MCF 10A (cell line): ENCODE data around the gene HOXA3. TPM values are rescaled to one million over a fixed set of nuclear protein-coding genes. Genes with fewer than 3 reads are reported as not detected.

Source experiments
- BruUV-seq: library from RNA; stranded (reverse); fragments of 400-500 nt; replicated peaks from 2 replicates; lab custom pipeline; 2021; lab: Mats Ljungman, UMichigan
- CTCF ChIA-PET: fragments of 300-600 bp; sonication (Branson Sonifier 250); formaldehyde crosslinking; extraction: SDS; loops from one replicate; lab custom pipeline; 2021; ENCODE audit warnings: antibody characterized with exemption, inconsistent platforms; lab: Yijun Ruan, JAX
- POLR2A ChIA-PET: fragments of 300-600, 350-650 bp; sonication (Branson Sonifier 250); formaldehyde crosslinking; extraction: SDS; loops from one replicate; lab custom pipeline; 2020; ENCODE audit warnings: antibody characterized with exemption, inconsistent platforms; lab: Yijun Ruan, JAX
- DNase-seq: peaks from one replicate; pipeline ENCODE4 v3.0.0-alpha.2; 2018; ENCODE audit not compliant: unreplicated experiment
- H3K27ac Mint-ChIP-seq: one replicate; pipeline ENCODE4 v1.8.0; 2022; ENCODE audit warnings: mild to moderate bottlenecking, low read depth, mixed read lengths; ENCODE audit not compliant: unreplicated experiment
- H3K27me3 Mint-ChIP-seq: one replicate; pipeline ENCODE4 v1.8.0; 2022; ENCODE audit warnings: mixed read lengths; ENCODE audit not compliant: insufficient read depth, unreplicated experiment
- H3K36me3 Mint-ChIP-seq: one replicate; pipeline ENCODE4 v1.8.0; 2022; ENCODE audit warnings: mild to moderate bottlenecking, moderate library complexity, mixed read lengths; ENCODE audit not compliant: insufficient read depth, unreplicated experiment
- H3K4me1 Mint-ChIP-seq: one replicate; pipeline ENCODE4 v1.8.0; 2022; ENCODE audit warnings: mixed read lengths; ENCODE audit not compliant: insufficient read depth, unreplicated experiment
- H3K4me3 Mint-ChIP-seq: one replicate; pipeline ENCODE4 v1.8.0; 2022; ENCODE audit warnings: mild to moderate bottlenecking, moderate library complexity, mixed read lengths; ENCODE audit not compliant: unreplicated experiment
- H3K9me3 Mint-ChIP-seq: one replicate; pipeline ENCODE4 v1.8.0; 2022; ENCODE audit warnings: mixed read lengths; ENCODE audit not compliant: unreplicated experiment
- CTCF ChIP-seq: fragments of 200-600 bp; IDR thresholded peaks from one replicate; pipeline ENCODE4 v1.8.0; 2022; ENCODE audit warnings: antibody characterized with exemption, mild to moderate bottlenecking; ENCODE audit not compliant: unreplicated experiment
- intact Hi-C: fragments of 100-400 bp; cut with micrococcal nuclease; formaldehyde crosslinking; loops from 2 replicates; pipeline ENCODE4 v1.14.1; 2022
- total RNA-seq: library from RNA; stranded (reverse); gene quantifications from 2 replicates; pipeline ENCODE4 v1.2.3, GENCODE V29; 2022

Gene HOXA3
- total RNA-seq, 1 experiment from 2014 or later, result 8.2 TPM

DNA sequence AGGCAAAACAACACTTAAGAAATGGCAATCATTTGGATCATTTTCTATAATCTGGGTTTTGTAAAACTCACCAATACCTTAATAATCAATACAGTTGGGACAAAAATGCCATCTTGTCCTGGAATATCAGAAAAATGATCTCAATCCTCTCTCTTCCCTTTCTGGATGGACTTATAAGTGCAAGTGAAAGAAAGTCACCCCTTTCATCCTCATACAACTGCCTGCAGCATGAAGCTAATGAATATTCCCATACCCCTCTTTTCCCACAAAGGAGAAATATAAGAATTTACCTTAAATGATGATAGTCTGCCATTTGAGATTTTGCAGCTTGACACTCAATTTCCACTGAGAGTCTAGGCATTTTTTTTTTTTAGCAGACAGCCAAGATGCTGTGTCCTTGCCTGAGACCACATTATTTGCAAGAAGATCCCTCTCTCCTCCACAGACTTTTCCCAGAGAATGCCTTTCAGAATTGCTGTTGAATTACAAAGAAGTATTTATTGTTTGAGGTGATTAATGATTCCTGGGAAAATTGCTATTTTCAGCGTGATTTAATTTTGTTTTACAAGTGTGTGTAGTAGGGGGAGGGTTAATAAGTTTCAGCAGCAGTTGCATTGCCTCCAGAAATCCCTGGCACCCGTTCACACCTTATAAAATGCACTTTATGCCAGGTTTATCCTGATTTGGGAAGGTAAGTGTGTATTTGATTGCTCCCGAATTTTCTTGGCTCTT lies 25.6 kb downstream of the HOXA3 start:
- Mint-ChIP-seq H3K4me1 (peaks cover 11% of the 10 kb centered on the region), H3K27ac (no peak overlapping the region), H3K4me3 (no peak overlapping the region), H3K27me3 (no peaks in the 10 kb centered on the region), H3K36me3 (peaks cover 18% of the 10 kb centered on the region), H3K9me3 (no peaks in the 10 kb centered on the region)
- BruUV-seq, result no TSS peak
- ChIA-PET POLR2A (interaction anchor here (0.6 to 1.3 kb wide), 5 partner anchors 13 to 30 kb away, joined by 3 to 4 read pairs (median 3); partner anchors contain the start of gene HOXA5), CTCF (interaction anchor here (1.1 to 1.7 kb wide), 2 partner anchors 11 to 17 kb away, joined by 5 read pairs; partner anchors contain the start of gene HOXA5)
- no peak for TF ChIP-seq CTCF
- DNase-seq, result no peak
- intact Hi-C loops, result no loop called here

DNA sequence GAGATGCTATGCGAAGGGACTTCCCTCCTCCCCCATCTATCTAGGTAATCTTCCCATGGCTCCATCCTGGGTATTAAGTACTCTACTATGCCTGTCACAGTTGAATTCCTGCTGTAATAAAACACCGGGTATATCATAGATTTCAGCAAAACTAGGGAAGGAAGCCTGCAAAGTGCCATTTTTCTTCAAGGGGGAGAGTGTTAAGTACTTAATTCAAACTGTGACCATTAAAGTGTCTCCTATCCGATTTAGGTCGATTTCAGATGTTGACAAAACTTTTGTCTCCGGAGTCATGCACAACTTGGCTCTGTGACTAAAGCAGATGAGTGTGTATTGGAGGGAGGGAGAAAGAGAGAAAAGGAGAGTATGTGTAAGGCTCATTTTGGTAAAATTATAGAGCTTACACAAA lies 26.4 kb downstream of the HOXA3 start:
- H3K27me3 Mint-ChIP-seq, result no peaks in the 10 kb centered on the region
- no peak overlapping the region for H3K27ac Mint-ChIP-seq
- intact Hi-C loops, result no loop called here

GRCh38 chr7:27124902-27125689 lies 27.3 kb downstream of the HOXA3 start:
- no peak overlapping the region for H3K27ac Mint-ChIP-seq
- H3K36me3 Mint-ChIP-seq, result peaks cover 17% of the 10 kb centered on the region
- ChIA-PET POLR2A (interaction anchor here (0.5 to 1.6 kb wide), 4 partner anchors 8 to 262 kb away, joined by 3 to 5 read pairs (median 4); no protein-coding TSS in a partner anchor), CTCF (interaction anchor here (0.9 kb wide), 1 partner anchor 442 kb away, joined by 3 read pairs; no protein-coding TSS in a partner anchor)
- no peak for TF ChIP-seq CTCF
- H3K4me3 Mint-ChIP-seq, result no peak overlapping the region
- intact Hi-C loops, result no loop called here
- peaks cover 20% of the 10 kb centered on the region for H3K4me1 Mint-ChIP-seq
- no peak for DNase-seq
- no TSS peak for BruUV-seq
- H3K9me3 Mint-ChIP-seq, result no peaks in the 10 kb centered on the region
- H3K27me3 Mint-ChIP-seq, result no peaks in the 10 kb centered on the region

More for the DNA sequence above, 26.4 kb downstream of the HOXA3 start:
- TF ChIP-seq CTCF, result no peak
- POLR2A ChIA-PET, result interaction anchor here (0.8 to 1.6 kb wide), 5 partner anchors 9 to 29 kb away, joined by 3 to 5 read pairs (median 4); partner anchors contain the start of gene HOXA5
- BruUV-seq, result no TSS peak
- Mint-ChIP-seq H3K36me3 (peaks cover 14% of the 10 kb centered on the region), H3K4me3 (no peak overlapping the region), H3K4me1 (peaks cover 15% of the 10 kb centered on the region), H3K9me3 (no peaks in the 10 kb centered on the region)
- no peak for DNase-seq
- CTCF ChIA-PET, result interaction anchor here (1.1 to 1.7 kb wide), 2 partner anchors 10 to 18 kb away, joined by 5 read pairs; partner anchors contain the start of gene HOXA5
